ENCODE results near the gene TNNI2. TPM values are rescaled to one million over a fixed set of nuclear protein-coding genes. Genes with fewer than 3 reads are reported as not detected.
"Not testable (repeated sequence)": the region's sequence is repeated elsewhere in the genome, so short reads cannot be mapped to it uniquely, and the experiment has no call there.

The TNNI2 gene
- under 1 TPM in 1 of 2 donors, not detected in 1; 0.92 TPM for total RNA-seq
- long read RNA-seq = 0 reads

GRCh38 chr11:1838426-1839144 lies at the start of gene TNNI2:
Gene TNNI2, plus strand, starts transcription at chr11:1838981. Its CDS starts 716 bp downstream, at chr11:1839697.
- intact Hi-C loops (cut with DNase I, micrococcal nuclease) = loop anchor here in 1 of 2 donors (10.0 kb wide), 1 partner anchor 316 kb away; no protein-coding TSS in a partner anchor
- peak in 1 of 2 donors; percentile 24 for DNase-seq
- ATAC-seq = no peak

- peak; percentile 100 for ATAC-seq
- intact Hi-C loops (cut with DNase I, micrococcal nuclease) = no loop called here
- DNase-seq = peak in 1 of 2 donors; percentile 33
Observed at GRCh38 chr11:1791912-1792311, 46.9 kb upstream of the TNNI2 start.

GRCh38 chr11:1792461-1792860 lies 46.3 kb upstream of the TNNI2 start:
- intact Hi-C loops (cut with DNase I, micrococcal nuclease) = no loop called here
- no peak for ATAC-seq
- DNase-seq = no peak

GRCh38 chr11:1793081-1793480 lies 45.7 kb upstream of the TNNI2 start:
- intact Hi-C loops (cut with DNase I, micrococcal nuclease) = no loop called here
- DNase-seq = no peak
- ATAC-seq = no peak

- intact Hi-C loops (cut with DNase I, micrococcal nuclease) = no loop called here
- no peak for DNase-seq
- no peak for ATAC-seq
Observed at GRCh38 chr11:1796413-1797011, 42.3 kb upstream of the TNNI2 start.

- DNase-seq = no peak
- intact Hi-C loops (cut with DNase I, micrococcal nuclease) = no loop called here
- ATAC-seq = no peak
Observed at GRCh38 chr11:1797391-1798125, 41.2 kb upstream of the TNNI2 start.

- no peak for ATAC-seq
- no peak for DNase-seq
- intact Hi-C loops (cut with DNase I, micrococcal nuclease) = no loop called here
Observed at GRCh38 chr11:1803246-1803645, 35.5 kb upstream of the TNNI2 start.

GRCh38 chr11:1803835-1804519 lies 34.8 kb upstream of the TNNI2 start:
- DNase-seq; intact Hi-C loops (cut with DNase I, micrococcal nuclease): not testable (repeated sequence)
- ATAC-seq = peak; percentile 59

- DNase-seq = no peak
- ATAC-seq = no peak
- intact Hi-C loops (cut with DNase I, micrococcal nuclease) = no loop called here
Observed at GRCh38 chr11:1805525-1805924, 33.3 kb upstream of the TNNI2 start.

- intact Hi-C loops (cut with DNase I, micrococcal nuclease) = no loop called here
- ATAC-seq (no peak), DNase-seq (no peak)
Observed at GRCh38 chr11:1807264-1807995, 31.4 kb upstream of the TNNI2 start.

GRCh38 chr11:1810761-1811160 lies 28.0 kb upstream of the TNNI2 start:
- intact Hi-C loops (cut with DNase I, micrococcal nuclease) = no loop called here
- DNase-seq = no peak
- no peak for ATAC-seq

GRCh38 chr11:1812274-1812673 lies 26.5 kb upstream of the TNNI2 start:
- no peak for ATAC-seq

GRCh38 chr11:1812801-1813200 lies 26.0 kb upstream of the TNNI2 start:
- ATAC-seq (no peak), DNase-seq (no peak)
- intact Hi-C loops (cut with DNase I, micrococcal nuclease) = no loop called here

More at GRCh38 chr11:1812274-1812673, 26.5 kb upstream of the TNNI2 start:
- intact Hi-C loops (cut with DNase I, micrococcal nuclease) = no loop called here
- DNase-seq = no peak

GRCh38 chr11:1813356-1813755 lies 25.4 kb upstream of the TNNI2 start:
- DNase-seq; ATAC-seq; intact Hi-C loops (cut with DNase I, micrococcal nuclease): not testable (repeated sequence)

- no peak for DNase-seq
- intact Hi-C loops (cut with DNase I, micrococcal nuclease) = no loop called here
Observed at GRCh38 chr11:1814691-1815090, 24.1 kb upstream of the TNNI2 start.

GRCh38 chr11:1815311-1815710 lies 23.5 kb upstream of the TNNI2 start:
- ATAC-seq (no peak), DNase-seq (no peak)
- intact Hi-C loops (cut with DNase I, micrococcal nuclease) = no loop called here

More at GRCh38 chr11:1814691-1815090, 24.1 kb upstream of the TNNI2 start:
- ATAC-seq = no peak

- no peak for DNase-seq
- no peak for ATAC-seq
- intact Hi-C loops (cut with DNase I, micrococcal nuclease) = no loop called here
Observed at GRCh38 chr11:1815751-1816150, 23.0 kb upstream of the TNNI2 start.

GRCh38 chr11:1817000-1817399 lies 21.8 kb upstream of the TNNI2 start:
- DNase-seq (no peak), ATAC-seq (no peak)
- intact Hi-C loops (cut with DNase I, micrococcal nuclease) = no loop called here

GRCh38 chr11:1817511-1817910 lies 21.3 kb upstream of the TNNI2 start:
- intact Hi-C loops (cut with DNase I, micrococcal nuclease) = no loop called here
- DNase-seq (no peak), ATAC-seq (no peak)
